ENCODE results near the gene SCAI.
"Not testable (repeated sequence)": the region's sequence is repeated elsewhere in the genome, so short reads cannot be mapped to it uniquely, and the experiment has no call there.

The SCAI gene

DNA sequence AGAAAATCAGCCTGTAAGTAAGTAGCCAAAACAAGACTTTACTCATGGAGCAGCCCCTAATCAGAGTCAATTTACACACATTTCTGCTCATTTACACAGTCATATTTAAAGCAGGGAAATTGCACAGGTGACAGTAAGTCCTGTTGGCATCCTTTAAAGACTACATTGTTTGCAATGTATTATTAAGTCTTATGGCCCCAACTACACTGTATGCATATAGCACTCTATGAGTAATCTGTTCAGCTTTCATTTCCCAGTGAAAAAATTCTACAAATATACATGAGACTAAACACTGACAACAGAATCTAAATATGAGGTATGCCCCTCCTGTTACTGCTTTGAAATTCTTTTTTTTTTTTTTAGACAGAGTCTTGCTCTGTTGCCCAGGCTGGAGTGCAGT, 26.6 kb upstream of the SCAI start:
- no peak overlapping the region for H3K4me3 Mint-ChIP-seq
- H3K4me1 Mint-ChIP-seq, result peaks cover 23% of the 10 kb centered on the region
- DNase-seq (ENCODE audit: low spot score in 2 of 2) (no peak), ATAC-seq (replicated peaks; ENCODE audit: extremely low read depth, poor library complexity, severe bottlenecking) (no peak)
- H3K9me3 Mint-ChIP-seq, result no peaks in the 10 kb centered on the region
- H3K27ac Mint-ChIP-seq (ENCODE audit: low read depth), result no peak overlapping the region
- H3K27me3 Mint-ChIP-seq, result no peaks in the 10 kb centered on the region
- H3K36me3 Mint-ChIP-seq (ENCODE audit: insufficient read depth), result peaks cover 45% of the 10 kb centered on the region

GRCh38 chr9:125166762-125167161, 23.4 kb upstream of the SCAI start:
- Mint-ChIP-seq H3K27ac (ENCODE audit: low read depth) (no peak overlapping the region), H3K9me3 (no peaks in the 10 kb centered on the region), H3K4me3 (no peak overlapping the region), H3K4me1 (no peaks in the 10 kb centered on the region), H3K27me3 (no peaks in the 10 kb centered on the region), H3K36me3 (ENCODE audit: insufficient read depth) (peaks cover 47% of the 10 kb centered on the region)
- ATAC-seq (replicated peaks; ENCODE audit: extremely low read depth, poor library complexity, severe bottlenecking), result no peak
- no peak for DNase-seq (ENCODE audit: low spot score in 2 of 2)

DNA sequence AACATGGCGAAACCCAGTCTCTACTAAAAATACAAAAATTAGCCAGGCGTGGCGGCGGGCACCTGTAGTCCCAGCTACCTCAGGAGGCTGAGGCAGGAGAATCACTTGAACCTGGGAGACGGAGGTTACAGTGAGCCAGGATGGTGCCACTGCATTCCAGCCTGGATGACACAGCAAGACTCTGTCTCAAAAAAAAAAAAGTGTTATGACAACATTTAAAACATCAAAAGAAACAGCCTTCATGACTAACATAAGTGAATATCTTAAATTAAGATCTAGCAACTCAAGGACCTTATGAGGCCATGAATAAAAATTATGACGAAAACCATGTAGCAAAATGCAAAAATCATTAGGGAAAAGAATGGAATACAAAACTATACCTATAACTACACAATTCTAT, 19.6 kb upstream of the SCAI start:
- not testable (repeated sequence) for H3K4me1 Mint-ChIP-seq; H3K27ac Mint-ChIP-seq (ENCODE audit: low read depth); H3K27me3 Mint-ChIP-seq; ATAC-seq (replicated peaks; ENCODE audit: extremely low read depth, poor library complexity, severe bottlenecking); H3K4me3 Mint-ChIP-seq; DNase-seq (ENCODE audit: low spot score in 2 of 2); H3K9me3 Mint-ChIP-seq
- H3K36me3 Mint-ChIP-seq (ENCODE audit: insufficient read depth), result peaks cover 25% of the 10 kb centered on the region

GRCh38 chr9:125161284-125161918, 18.1 kb upstream of the SCAI start:
- H3K36me3 Mint-ChIP-seq (ENCODE audit: insufficient read depth), result peaks cover 34% of the 10 kb centered on the region
- DNase-seq (ENCODE audit: low spot score in 2 of 2) (no peak), ATAC-seq (replicated peaks; ENCODE audit: extremely low read depth, poor library complexity, severe bottlenecking) (no peak)
- no peaks in the 10 kb centered on the region for H3K27me3 Mint-ChIP-seq
- peak overlapping the region; percentile 15 for H3K27ac Mint-ChIP-seq (ENCODE audit: low read depth)
- no peak overlapping the region for H3K4me3 Mint-ChIP-seq
- H3K4me1 Mint-ChIP-seq, result peaks cover 5% of the 10 kb centered on the region
- H3K9me3 Mint-ChIP-seq, result no peaks in the 10 kb centered on the region

- DNase-seq (ENCODE audit: low spot score in 2 of 2) (no peak), ATAC-seq (replicated peaks; ENCODE audit: extremely low read depth, poor library complexity, severe bottlenecking) (no peak)
- H3K4me3 Mint-ChIP-seq, result no peak overlapping the region
- peaks cover 5% of the 10 kb centered on the region for H3K4me1 Mint-ChIP-seq
- peak overlapping the region; percentile 15 for H3K27ac Mint-ChIP-seq (ENCODE audit: low read depth)
- no peaks in the 10 kb centered on the region for H3K9me3 Mint-ChIP-seq
- H3K36me3 Mint-ChIP-seq (ENCODE audit: insufficient read depth), result peaks cover 33% of the 10 kb centered on the region
- H3K27me3 Mint-ChIP-seq, result no peaks in the 10 kb centered on the region
Observed at GRCh38 chr9:125160750-125161149, 17.4 kb upstream of the SCAI start.

DNA sequence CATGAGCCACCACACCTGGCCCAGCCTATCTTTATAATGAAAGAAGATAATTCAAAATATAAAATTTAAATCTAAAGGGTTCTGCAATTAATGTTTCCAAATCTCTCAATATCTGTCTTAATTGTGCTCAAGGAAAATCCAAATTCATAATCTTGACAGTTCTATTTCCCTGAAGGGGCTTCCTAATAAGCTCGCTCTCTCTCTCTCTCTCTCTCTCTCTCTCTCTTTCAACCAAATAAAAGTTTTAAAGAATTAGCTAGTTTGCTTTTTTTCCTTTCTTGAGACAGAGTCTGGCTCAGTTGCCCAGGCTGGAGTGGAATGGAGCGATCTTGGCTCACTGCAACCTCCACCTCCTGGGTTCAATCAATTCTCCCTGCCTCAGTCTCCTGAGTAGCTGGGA, 13.2 kb upstream of the SCAI start:
- H3K4me1 Mint-ChIP-seq, result peaks cover 5% of the 10 kb centered on the region
- DNase-seq (ENCODE audit: low spot score in 2 of 2), result no peak
- H3K36me3 Mint-ChIP-seq (ENCODE audit: insufficient read depth), result peaks cover 45% of the 10 kb centered on the region
- H3K9me3 Mint-ChIP-seq, result no peaks in the 10 kb centered on the region
- no peak overlapping the region for H3K4me3 Mint-ChIP-seq
- no peaks in the 10 kb centered on the region for H3K27me3 Mint-ChIP-seq
- no peak for ATAC-seq (replicated peaks; ENCODE audit: extremely low read depth, poor library complexity, severe bottlenecking)
- H3K27ac Mint-ChIP-seq (ENCODE audit: low read depth), result peak overlapping the region; percentile 94

- H3K36me3 Mint-ChIP-seq (ENCODE audit: insufficient read depth), result peaks cover 63% of the 10 kb centered on the region
- H3K9me3 Mint-ChIP-seq, result no peaks in the 10 kb centered on the region
- no peak overlapping the region for H3K27ac Mint-ChIP-seq (ENCODE audit: low read depth)
- H3K4me3 Mint-ChIP-seq, result no peak overlapping the region
- H3K27me3 Mint-ChIP-seq, result no peaks in the 10 kb centered on the region
- no peaks in the 10 kb centered on the region for H3K4me1 Mint-ChIP-seq
- ATAC-seq (replicated peaks; ENCODE audit: extremely low read depth, poor library complexity, severe bottlenecking) (no peak), DNase-seq (ENCODE audit: low spot score in 2 of 2) (no peak)
Observed at GRCh38 chr9:125153712-125154367, 10.5 kb upstream of the SCAI start.

DNA sequence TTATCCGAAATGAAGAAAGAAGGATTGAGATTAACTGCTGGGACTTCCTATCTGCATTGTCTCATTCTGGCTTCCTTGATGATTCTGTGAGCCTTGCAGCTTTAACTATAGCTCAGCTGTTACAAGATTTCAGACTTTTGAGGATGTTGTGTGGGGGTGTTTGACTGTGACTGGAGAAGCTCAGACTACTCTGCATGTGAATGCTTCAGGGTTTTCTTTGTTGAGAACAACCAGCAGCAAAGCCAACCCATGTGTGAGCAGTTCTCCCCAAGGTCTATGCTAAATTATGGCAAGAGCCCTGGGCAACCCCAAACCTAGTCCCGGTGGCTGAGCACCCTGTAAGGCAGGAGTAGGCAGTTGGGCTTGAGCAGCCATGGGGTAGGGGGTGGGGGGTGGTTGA, 8.4 kb upstream of the SCAI start:
- no peaks in the 10 kb centered on the region for H3K27me3 Mint-ChIP-seq
- peaks cover 52% of the 10 kb centered on the region for H3K36me3 Mint-ChIP-seq (ENCODE audit: insufficient read depth)

GRCh38 chr9:125150349-125151245, 7.3 kb upstream of the SCAI start:
- H3K27me3 Mint-ChIP-seq, result no peaks in the 10 kb centered on the region
- no peak for ATAC-seq (replicated peaks; ENCODE audit: extremely low read depth, poor library complexity, severe bottlenecking)
- H3K36me3 Mint-ChIP-seq (ENCODE audit: insufficient read depth), result peaks cover 49% of the 10 kb centered on the region
- H3K4me1 Mint-ChIP-seq, result no peaks in the 10 kb centered on the region
- DNase-seq (ENCODE audit: low spot score in 2 of 2), result no peak
- H3K27ac Mint-ChIP-seq (ENCODE audit: low read depth), result no peak overlapping the region
- H3K9me3 Mint-ChIP-seq, result no peaks in the 10 kb centered on the region
- H3K4me3 Mint-ChIP-seq, result no peak overlapping the region

More for the DNA sequence above, 8.4 kb upstream of the SCAI start:
- no peak overlapping the region for H3K4me3 Mint-ChIP-seq
- H3K4me1 Mint-ChIP-seq, result no peaks in the 10 kb centered on the region
- ATAC-seq (replicated peaks; ENCODE audit: extremely low read depth, poor library complexity, severe bottlenecking), result no peak
- DNase-seq (ENCODE audit: low spot score in 2 of 2), result no peak
- H3K9me3 Mint-ChIP-seq, result no peaks in the 10 kb centered on the region
- no peak overlapping the region for H3K27ac Mint-ChIP-seq (ENCODE audit: low read depth)

DNA sequence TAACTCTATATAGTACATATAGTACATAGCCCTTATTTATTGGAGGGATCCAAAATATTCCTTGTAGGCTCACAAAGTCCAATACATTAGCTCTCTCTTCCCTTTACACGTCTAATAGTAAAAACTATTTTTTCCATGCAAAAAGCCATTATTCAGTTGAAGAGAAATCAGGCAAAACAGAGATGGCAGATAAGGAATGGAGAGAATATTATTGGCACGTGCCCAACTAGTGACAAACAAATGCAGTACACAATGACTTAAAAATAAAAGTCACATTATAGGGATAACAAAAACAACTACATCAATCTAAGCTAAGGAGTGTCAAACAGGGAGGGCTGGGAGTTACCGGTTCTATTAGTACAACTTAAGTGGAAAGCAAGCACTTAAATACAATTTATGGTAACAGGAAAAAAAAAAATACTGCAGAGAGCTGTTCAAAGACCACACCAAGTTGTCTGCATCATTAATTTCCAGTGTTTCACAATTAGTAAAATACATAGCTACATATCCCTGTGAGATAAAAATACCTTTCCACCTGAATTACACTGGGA, 4.1 kb upstream of the SCAI start:
- Mint-ChIP-seq H3K27ac (ENCODE audit: low read depth) (no peak overlapping the region), H3K9me3 (no peaks in the 10 kb centered on the region), H3K36me3 (ENCODE audit: insufficient read depth) (peaks cover 34% of the 10 kb centered on the region), H3K4me1 (peaks cover 13% of the 10 kb centered on the region), H3K27me3 (no peaks in the 10 kb centered on the region), H3K4me3 (no peak overlapping the region)
- DNase-seq (ENCODE audit: low spot score in 2 of 2), result no peak
- no peak for ATAC-seq (replicated peaks; ENCODE audit: extremely low read depth, poor library complexity, severe bottlenecking)

DNA sequence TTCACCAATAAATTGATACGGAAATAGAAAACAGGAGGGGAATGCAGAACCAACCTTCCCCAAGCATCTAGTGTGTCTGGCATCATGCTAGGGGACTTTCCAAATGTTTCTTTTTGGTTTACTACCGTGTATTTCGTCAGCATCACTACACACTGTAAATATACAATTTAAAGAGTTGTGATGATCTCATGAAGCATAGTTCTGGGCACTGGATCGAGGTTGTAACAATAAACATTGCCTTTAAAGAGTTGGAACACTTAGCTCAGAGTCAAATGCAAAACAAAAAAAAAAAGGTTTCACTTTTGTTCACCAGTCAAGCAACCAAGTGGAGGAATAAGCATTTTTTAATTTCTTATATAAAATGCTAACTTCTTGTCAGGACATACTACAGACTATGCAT, 2.9 kb upstream of the SCAI start:
- DNase-seq (ENCODE audit: low spot score in 2 of 2), result no peak
- Mint-ChIP-seq H3K27ac (ENCODE audit: low read depth) (no peak overlapping the region), H3K9me3 (no peaks in the 10 kb centered on the region), H3K27me3 (no peaks in the 10 kb centered on the region), H3K4me1 (peaks cover 25% of the 10 kb centered on the region), H3K36me3 (ENCODE audit: insufficient read depth) (peaks cover 22% of the 10 kb centered on the region), H3K4me3 (no peak overlapping the region)
- no peak for ATAC-seq (replicated peaks; ENCODE audit: extremely low read depth, poor library complexity, severe bottlenecking)

DNA sequence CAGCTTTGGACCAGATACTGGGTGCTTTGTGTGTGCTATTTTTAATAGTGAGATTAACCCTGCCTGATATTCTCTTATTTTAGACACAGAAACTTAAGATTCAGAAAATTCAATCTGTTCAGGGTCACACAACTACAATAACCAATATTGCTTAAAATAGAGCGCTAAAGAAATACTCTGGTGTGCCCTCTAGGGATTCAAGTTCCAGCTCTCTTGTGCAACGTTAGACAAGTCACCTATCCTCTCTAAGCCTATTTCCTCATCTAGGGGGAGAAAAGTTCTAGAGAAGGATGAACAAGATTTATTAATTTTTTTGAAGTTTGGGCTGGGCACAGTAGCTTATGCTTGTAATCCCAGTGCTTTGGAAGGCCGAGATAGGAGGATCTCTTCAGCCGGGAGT, 2.1 kb upstream of the SCAI start:
- Mint-ChIP-seq H3K27me3 (no peaks in the 10 kb centered on the region), H3K27ac (ENCODE audit: low read depth) (no peak overlapping the region), H3K4me3 (no peak overlapping the region), H3K4me1 (peaks cover 26% of the 10 kb centered on the region), H3K9me3 (no peaks in the 10 kb centered on the region), H3K36me3 (ENCODE audit: insufficient read depth) (peaks cover 16% of the 10 kb centered on the region)
- DNase-seq (ENCODE audit: low spot score in 2 of 2) (no peak), ATAC-seq (replicated peaks; ENCODE audit: extremely low read depth, poor library complexity, severe bottlenecking) (no peak)
